ENCODE measurements around the gene CHST8.

DNA sequence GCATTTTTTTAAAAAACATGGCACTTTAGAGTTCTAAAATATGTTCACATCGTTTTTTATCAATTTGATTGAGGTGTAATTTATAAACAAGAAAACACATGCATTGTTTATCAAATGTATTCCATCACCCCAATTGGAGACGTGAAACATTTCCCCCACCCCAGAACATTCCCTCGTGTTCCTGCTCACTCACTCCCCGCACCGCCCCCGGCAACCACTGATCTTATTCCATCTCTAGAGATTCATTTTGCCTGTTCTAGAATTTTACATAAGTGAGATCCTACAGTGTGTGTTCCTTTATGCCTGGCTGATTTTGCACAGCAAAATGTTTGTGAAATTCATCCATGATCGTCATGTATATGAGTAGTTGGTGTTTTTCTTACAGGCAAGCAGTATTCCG is 124.4 kb downstream of the CHST8 start:
- no peak for TF ChIP-seq EZH2 (IDR thresholded peaks at IDR 0.05)
- TF ChIP-seq POLR2AphosphoS5 (IDR thresholded peaks at IDR 0.05; ENCODE audit: borderline replicate concordance, low read depth, low read length), result no peak
- TF ChIP-seq FOXP2 (optimal IDR thresholded peaks at IDR 0.05; ENCODE audit: control extremely low read depth, extremely low read length, insufficient read depth), result no peak
